ENCODE results near the gene SLCO2A1.

DNA sequence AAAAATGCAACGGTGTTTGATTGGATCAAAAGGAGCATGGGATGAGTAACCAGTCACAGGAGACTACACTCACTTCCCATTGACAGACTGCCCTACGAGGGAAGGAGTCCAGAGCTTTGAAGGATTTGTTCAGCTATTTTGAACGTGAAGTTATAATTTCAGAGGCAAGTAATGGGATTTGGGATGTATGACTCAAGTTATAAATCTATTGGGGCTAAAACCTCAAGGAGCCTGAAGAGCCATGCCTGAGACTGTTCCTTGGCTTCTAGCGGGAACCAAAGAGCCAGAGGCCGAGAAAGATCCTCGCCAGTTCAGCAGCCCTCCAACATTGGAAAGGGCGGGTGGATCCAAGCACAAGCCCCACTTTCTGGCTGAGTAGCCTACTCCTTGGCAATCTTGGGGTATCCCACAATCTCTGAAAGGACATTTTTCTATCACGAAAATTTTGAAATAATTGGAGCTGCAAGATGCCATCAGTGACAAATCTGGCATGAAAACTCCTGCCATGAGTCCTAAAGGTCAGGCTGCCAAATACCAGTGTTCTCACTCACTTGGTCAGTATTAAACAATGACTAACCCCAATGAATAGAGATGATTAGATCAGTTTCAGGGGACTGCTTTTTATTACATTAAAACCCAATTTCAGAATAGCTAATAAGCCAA lies 48.6 kb upstream of the SLCO2A1 start:
- TF ChIP-seq EZH2 (IDR thresholded peaks at IDR 0.05; ENCODE audit: insufficient read depth, poor library complexity, severe bottlenecking) (no peak), EZH2phosphoT487 (IDR thresholded peaks at IDR 0.05; ENCODE audit: insufficient read depth, low read depth) (no peak)

All from GM23248 (cell line).